ENCODE measurements around the gene AP1G1.

The AP1G1 gene

GRCh38 chr16:71761097-71761496 lies 47.5 kb downstream of the AP1G1 start:
- intact Hi-C loops (cut with micrococcal nuclease) = no loop called here
- Mint-ChIP-seq H3K27me3 (no peaks in the 10 kb centered on the region), H3K4me1 (ENCODE audit: low read depth) (no peaks in the 10 kb centered on the region), H3K27ac (no peak overlapping the region), H3K36me3 (ENCODE audit: low read depth) (peaks cover 92% of the 10 kb centered on the region), H3K4me3 (no peak overlapping the region), H3K9me3 (no peaks in the 10 kb centered on the region)

DNA sequence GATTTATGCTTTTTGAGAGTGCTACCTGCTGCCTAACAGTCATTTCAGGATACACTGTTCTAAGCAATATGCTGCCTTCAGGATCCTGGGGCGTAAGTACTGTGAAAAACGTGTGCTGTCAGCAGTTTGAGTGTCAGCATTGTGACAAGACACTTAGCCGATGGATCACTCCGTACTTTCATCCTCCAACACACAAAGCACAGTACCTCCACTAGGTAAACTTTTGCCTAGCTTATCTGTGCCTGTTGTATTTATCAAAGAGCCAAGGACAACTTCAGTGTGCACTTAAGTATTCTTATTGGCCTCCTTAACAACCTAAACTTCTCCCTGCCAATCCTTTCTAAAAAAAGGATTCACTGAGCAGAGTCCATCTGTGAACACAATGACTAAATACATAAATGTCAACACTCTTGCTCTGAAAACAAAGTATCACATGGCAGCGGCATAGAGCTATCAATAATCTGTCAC lies 50.3 kb downstream of the AP1G1 start:
- intact Hi-C loops (cut with micrococcal nuclease) = no loop called here
- Mint-ChIP-seq H3K4me3 (no peak overlapping the region), H3K36me3 (ENCODE audit: low read depth) (peaks cover 100% of the 10 kb centered on the region), H3K9me3 (no peaks in the 10 kb centered on the region), H3K27ac (no peak overlapping the region), H3K4me1 (ENCODE audit: low read depth) (no peaks in the 10 kb centered on the region), H3K27me3 (no peaks in the 10 kb centered on the region)

DNA sequence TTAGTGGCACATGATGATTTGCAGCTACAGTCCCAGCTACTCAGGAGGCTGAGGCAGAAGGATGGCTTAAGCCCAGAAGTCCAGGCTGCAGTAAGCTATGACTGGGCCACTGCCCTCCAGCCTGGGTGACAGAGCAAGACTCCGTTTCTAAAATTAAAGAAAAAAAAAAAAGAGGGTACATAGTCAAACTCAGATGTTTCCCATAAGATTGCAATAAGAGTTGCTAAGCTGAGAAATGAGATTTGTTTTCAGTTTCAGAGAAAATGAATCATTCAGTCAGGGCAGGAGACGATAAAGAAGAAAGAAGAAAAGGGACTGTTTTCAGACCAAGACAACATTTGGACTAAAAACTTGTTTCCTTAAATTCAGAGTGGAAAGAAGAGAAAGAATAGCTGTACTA lies 54.0 kb downstream of the AP1G1 start:
- no peak overlapping the region for H3K4me3 Mint-ChIP-seq
- intact Hi-C loops (cut with micrococcal nuclease) = no loop called here
- H3K9me3 Mint-ChIP-seq = no peaks in the 10 kb centered on the region
- no peaks in the 10 kb centered on the region for H3K4me1 Mint-ChIP-seq (ENCODE audit: low read depth)
- no peak overlapping the region for H3K27ac Mint-ChIP-seq
- no peaks in the 10 kb centered on the region for H3K27me3 Mint-ChIP-seq
- peaks cover 88% of the 10 kb centered on the region for H3K36me3 Mint-ChIP-seq (ENCODE audit: low read depth)

- H3K36me3 Mint-ChIP-seq (ENCODE audit: low read depth) = peaks cover 88% of the 10 kb centered on the region
- no peaks in the 10 kb centered on the region for H3K9me3 Mint-ChIP-seq
- intact Hi-C loops (cut with micrococcal nuclease) = no loop called here
- no peaks in the 10 kb centered on the region for H3K27me3 Mint-ChIP-seq
- no peaks in the 10 kb centered on the region for H3K4me1 Mint-ChIP-seq (ENCODE audit: low read depth)
- no peak overlapping the region for H3K27ac Mint-ChIP-seq
- H3K4me3 Mint-ChIP-seq = no peak overlapping the region
These were observed 54.5 kb downstream of the AP1G1 start for GRCh38 chr16:71754108-71754507.

GRCh38 chr16:71748226-71748625 lies 60.4 kb downstream of the AP1G1 start:
- Mint-ChIP-seq H3K27ac (no peak overlapping the region), H3K27me3 (no peaks in the 10 kb centered on the region), H3K9me3 (no peaks in the 10 kb centered on the region), H3K4me1 (ENCODE audit: low read depth) (no peaks in the 10 kb centered on the region), H3K36me3 (ENCODE audit: low read depth) (peaks cover 88% of the 10 kb centered on the region), H3K4me3 (no peak overlapping the region)
- intact Hi-C loops (cut with micrococcal nuclease) = no loop called here

DNA sequence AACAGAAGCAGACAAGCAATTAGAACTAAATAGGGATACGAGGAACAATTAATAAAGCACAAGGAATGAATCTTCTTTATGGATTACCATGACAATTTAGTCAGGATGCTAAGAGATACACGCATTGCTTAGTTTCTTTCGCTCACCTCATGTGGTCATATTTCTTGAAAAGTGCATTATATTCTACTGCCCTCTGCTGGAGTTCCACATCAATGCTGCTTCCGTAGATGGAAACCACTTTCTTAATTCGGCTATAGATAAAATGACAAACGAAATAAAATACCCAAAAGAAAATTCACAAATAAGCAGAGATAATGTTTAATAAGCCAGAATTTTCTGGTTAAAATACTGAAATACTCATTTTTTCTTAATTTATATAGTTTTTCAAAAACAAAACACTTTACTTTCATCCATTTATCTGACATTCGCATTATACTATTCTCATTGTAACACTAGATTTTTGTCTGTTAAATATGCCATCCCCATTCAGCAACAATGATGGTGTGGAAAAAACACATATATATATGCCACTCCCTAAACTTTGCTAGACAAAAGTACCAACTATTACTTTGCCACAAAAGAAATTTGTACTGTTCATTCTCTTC lies 62.1 kb downstream of the AP1G1 start:
- no peaks in the 10 kb centered on the region for H3K4me1 Mint-ChIP-seq (ENCODE audit: low read depth)
- intact Hi-C loops (cut with micrococcal nuclease) = no loop called here
- H3K4me3 Mint-ChIP-seq = no peak overlapping the region
- H3K27ac Mint-ChIP-seq = no peak overlapping the region
- peaks cover 94% of the 10 kb centered on the region for H3K36me3 Mint-ChIP-seq (ENCODE audit: low read depth)
- H3K9me3 Mint-ChIP-seq = no peaks in the 10 kb centered on the region
- H3K27me3 Mint-ChIP-seq = no peaks in the 10 kb centered on the region

DNA sequence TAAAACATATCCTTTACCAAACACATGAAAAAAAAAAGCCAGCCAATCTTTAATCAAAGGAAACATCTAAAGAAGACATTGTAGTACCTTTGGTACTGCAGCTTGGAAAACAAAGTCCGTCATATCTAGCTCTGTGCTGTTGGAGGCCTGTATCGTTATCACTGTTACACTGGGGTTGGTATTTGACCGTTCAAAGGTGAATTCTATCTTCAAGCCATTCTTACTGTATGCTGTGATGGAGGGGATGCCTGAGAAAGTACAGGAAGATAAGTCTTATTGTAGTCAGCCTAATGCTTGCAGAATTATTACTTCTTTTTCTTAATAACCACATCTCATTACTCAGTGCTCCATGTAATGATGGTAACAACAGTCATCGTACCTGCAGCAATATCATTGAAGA lies 69.8 kb downstream of the AP1G1 start:
- no peaks in the 10 kb centered on the region for H3K27me3 Mint-ChIP-seq
- no peak overlapping the region for H3K27ac Mint-ChIP-seq
- no peaks in the 10 kb centered on the region for H3K9me3 Mint-ChIP-seq
- intact Hi-C loops (cut with micrococcal nuclease) = no loop called here
- H3K4me3 Mint-ChIP-seq = no peak overlapping the region
- no peaks in the 10 kb centered on the region for H3K4me1 Mint-ChIP-seq (ENCODE audit: low read depth)
- H3K36me3 Mint-ChIP-seq (ENCODE audit: low read depth) = peaks cover 88% of the 10 kb centered on the region

GRCh38 chr16:71737501-71737900 lies 71.1 kb downstream of the AP1G1 start:
- Mint-ChIP-seq H3K4me3 (no peak overlapping the region), H3K27ac (no peak overlapping the region), H3K9me3 (no peaks in the 10 kb centered on the region), H3K36me3 (ENCODE audit: low read depth) (peaks cover 88% of the 10 kb centered on the region), H3K27me3 (no peaks in the 10 kb centered on the region), H3K4me1 (ENCODE audit: low read depth) (peaks cover 6% of the 10 kb centered on the region)
- intact Hi-C loops (cut with micrococcal nuclease) = no loop called here

GRCh38 chr16:71734511-71734910 lies 74.1 kb downstream of the AP1G1 start:
- intact Hi-C loops (cut with micrococcal nuclease) = no loop called here

DNA sequence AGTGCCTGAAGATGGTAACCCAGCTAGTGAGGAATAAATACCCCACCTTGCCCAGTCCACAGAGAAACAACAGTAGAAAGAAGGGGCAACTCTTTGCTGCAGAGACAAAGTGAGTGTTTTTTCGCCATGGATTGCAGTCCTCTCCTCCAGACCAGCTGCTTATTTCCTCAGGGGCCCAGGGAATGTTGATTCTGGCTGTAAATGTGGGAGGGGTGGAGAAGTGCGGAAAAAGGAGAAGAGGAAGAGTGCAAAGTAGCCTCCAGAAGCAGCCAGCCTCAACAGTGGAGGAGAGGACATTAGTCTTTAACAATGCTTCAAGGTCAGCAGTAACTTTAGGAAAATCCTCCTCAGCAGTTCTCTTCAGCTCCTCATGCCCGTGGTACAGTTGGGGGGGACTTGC lies 76.0 kb downstream of the AP1G1 start:
- Mint-ChIP-seq H3K36me3 (ENCODE audit: low read depth) (peaks cover 81% of the 10 kb centered on the region), H3K9me3 (no peaks in the 10 kb centered on the region), H3K27ac (no peak overlapping the region), H3K4me3 (no peak overlapping the region), H3K4me1 (ENCODE audit: low read depth) (peaks cover 20% of the 10 kb centered on the region), H3K27me3 (no peaks in the 10 kb centered on the region)
- intact Hi-C loops (cut with micrococcal nuclease) = no loop called here

More at GRCh38 chr16:71734511-71734910, 74.1 kb downstream of the AP1G1 start:
- Mint-ChIP-seq H3K4me3 (no peak overlapping the region), H3K27me3 (no peaks in the 10 kb centered on the region), H3K4me1 (ENCODE audit: low read depth) (peaks cover 10% of the 10 kb centered on the region), H3K9me3 (no peaks in the 10 kb centered on the region), H3K36me3 (ENCODE audit: low read depth) (peaks cover 94% of the 10 kb centered on the region), H3K27ac (no peak overlapping the region)

DNA sequence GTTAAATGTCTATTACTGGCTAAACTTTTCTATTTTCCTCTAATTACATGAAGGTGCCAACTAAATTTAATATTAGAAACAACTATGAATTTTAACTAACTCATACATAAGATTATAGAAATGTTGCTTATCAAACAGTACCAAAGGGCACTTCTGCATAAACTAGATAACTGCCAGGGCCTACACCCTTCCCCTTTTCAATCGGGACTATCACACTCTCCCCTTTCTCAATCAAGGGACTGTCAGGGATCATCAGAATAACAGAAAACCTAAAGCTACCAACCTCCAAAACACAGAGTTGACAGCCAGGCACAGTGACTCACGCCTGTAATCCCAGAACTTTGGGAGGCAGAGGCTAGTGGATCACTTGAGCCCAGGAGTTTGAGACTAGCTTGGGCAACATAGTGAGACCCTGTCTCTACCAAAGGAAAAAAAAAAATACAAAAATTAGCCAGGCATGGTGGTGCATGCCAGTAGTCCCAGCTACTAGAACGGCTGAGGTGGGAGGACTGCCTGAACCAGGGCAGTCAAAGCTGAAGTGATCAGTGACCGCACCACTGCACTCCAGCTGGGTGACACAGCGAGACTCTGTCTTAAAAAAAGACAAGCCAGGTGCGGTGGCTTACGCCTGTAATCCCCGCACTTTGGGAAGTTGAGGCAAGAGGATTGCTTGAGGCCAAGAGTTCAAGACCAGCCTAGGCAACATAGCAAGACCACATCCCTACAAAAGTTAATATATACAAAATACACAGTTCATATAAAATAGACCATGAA lies 80.9 kb downstream of the AP1G1 start:
- Mint-ChIP-seq H3K36me3 (ENCODE audit: low read depth) (peaks cover 38% of the 10 kb centered on the region), H3K4me3 (no peak overlapping the region), H3K27ac (no peak overlapping the region), H3K9me3 (no peaks in the 10 kb centered on the region), H3K27me3 (peaks cover 15% of the 10 kb centered on the region), H3K4me1 (ENCODE audit: low read depth) (peaks cover 45% of the 10 kb centered on the region)
- intact Hi-C loops (cut with micrococcal nuclease) = loop anchor here (5.0 to 10.0 kb wide), 3 partner anchors 80 to 367 kb away; partner anchors contain the start of genes AP1G1, DHX38 and TXNL4B

- H3K36me3 Mint-ChIP-seq (ENCODE audit: low read depth) = peaks cover 27% of the 10 kb centered on the region
- H3K27me3 Mint-ChIP-seq = peaks cover 24% of the 10 kb centered on the region
- intact Hi-C loops (cut with micrococcal nuclease) = loop anchor here (5.0 to 10.0 kb wide), 3 partner anchors 81 to 368 kb away; partner anchors contain the start of genes AP1G1, DHX38 and TXNL4B
- peak overlapping the region; percentile 30 for H3K27ac Mint-ChIP-seq
- H3K9me3 Mint-ChIP-seq = no peaks in the 10 kb centered on the region
- no peak overlapping the region for H3K4me3 Mint-ChIP-seq
- peaks cover 47% of the 10 kb centered on the region for H3K4me1 Mint-ChIP-seq (ENCODE audit: low read depth)
These were observed 81.9 kb downstream of the AP1G1 start for GRCh38 chr16:71726476-71727315.

DNA sequence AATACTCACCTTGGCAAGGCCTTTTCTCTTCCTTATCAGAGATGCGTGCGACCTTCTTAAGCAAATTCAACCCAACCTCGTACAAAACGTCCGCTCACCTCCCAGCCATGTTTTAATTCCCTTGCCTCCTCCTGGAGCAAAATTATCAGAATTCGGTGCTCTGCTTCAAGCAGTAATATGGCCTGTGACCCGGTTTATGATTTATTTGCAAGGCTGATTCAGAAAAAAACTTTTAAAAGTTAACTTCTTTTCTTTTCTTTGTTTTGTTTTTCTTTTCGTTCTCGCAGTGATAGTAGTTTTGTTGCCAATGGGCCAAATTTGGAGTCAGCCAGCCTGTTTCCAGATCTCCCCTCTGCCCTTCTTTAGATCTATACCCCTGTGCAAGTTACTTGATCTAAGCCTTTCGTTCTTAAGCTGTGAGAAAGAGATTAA lies 84.3 kb downstream of the AP1G1 start, which contains the start of gene PHLPP2:
PHLPP2 (minus strand) TSS at position 382 of the 432 bp plus-strand sequence. CDS start 9,906 bp downstream, outside the sequence.
- Mint-ChIP-seq H3K36me3 (ENCODE audit: low read depth) (peaks cover 5% of the 10 kb centered on the region), H3K4me1 (ENCODE audit: low read depth) (peaks cover 42% of the 10 kb centered on the region), H3K9me3 (no peaks in the 10 kb centered on the region), H3K27ac (no peak within 1 kb of the TSS), H3K4me3 (peak within 1 kb of the TSS; percentile 65), H3K27me3 (peaks cover 24% of the 10 kb centered on the region)
- intact Hi-C loops (cut with micrococcal nuclease) = loop anchor here (10.0 kb wide), 2 partner anchors 190 to 370 kb away; partner anchors contain the start of genes DHX38 and TXNL4B

Measured in dendritic cell treated with granulocyte-macrophage colony-stimulating factor and Interleukin-4, amounts not matched to agents 40 ng/mL and 50 ng/mL, for 4 days (primary cell).